Activated naive CD4-positive, alpha-beta T cell treated with anti-CD3 and anti-CD28 coated beads, Interleukin-2, amount 50 U/mL, for 24 hours (primary cell): ENCODE measurements around the gene HNF1A.

Source experiments
- H3K27ac Mint-ChIP-seq: one replicate; pipeline ENCODE4 v1.8.0; 2021; ENCODE audit warnings: mild to moderate bottlenecking, mixed read lengths
- H3K27me3 Mint-ChIP-seq: one replicate; pipeline ENCODE4 v1.8.0; 2021; ENCODE audit warnings: mixed read lengths
- H3K36me3 Mint-ChIP-seq: one replicate; pipeline ENCODE4 v1.8.0; 2021; ENCODE audit warnings: mixed read lengths
- H3K4me1 Mint-ChIP-seq: one replicate; pipeline ENCODE4 v1.8.0; 2021; ENCODE audit warnings: mixed read lengths
- H3K4me3 Mint-ChIP-seq: one replicate; pipeline ENCODE4 v1.8.0; 2021; ENCODE audit warnings: mild to moderate bottlenecking, mixed read lengths
- H3K9me3 Mint-ChIP-seq: one replicate; pipeline ENCODE4 v1.8.0; 2021; ENCODE audit warnings: mixed read lengths

The HNF1A gene

DNA sequence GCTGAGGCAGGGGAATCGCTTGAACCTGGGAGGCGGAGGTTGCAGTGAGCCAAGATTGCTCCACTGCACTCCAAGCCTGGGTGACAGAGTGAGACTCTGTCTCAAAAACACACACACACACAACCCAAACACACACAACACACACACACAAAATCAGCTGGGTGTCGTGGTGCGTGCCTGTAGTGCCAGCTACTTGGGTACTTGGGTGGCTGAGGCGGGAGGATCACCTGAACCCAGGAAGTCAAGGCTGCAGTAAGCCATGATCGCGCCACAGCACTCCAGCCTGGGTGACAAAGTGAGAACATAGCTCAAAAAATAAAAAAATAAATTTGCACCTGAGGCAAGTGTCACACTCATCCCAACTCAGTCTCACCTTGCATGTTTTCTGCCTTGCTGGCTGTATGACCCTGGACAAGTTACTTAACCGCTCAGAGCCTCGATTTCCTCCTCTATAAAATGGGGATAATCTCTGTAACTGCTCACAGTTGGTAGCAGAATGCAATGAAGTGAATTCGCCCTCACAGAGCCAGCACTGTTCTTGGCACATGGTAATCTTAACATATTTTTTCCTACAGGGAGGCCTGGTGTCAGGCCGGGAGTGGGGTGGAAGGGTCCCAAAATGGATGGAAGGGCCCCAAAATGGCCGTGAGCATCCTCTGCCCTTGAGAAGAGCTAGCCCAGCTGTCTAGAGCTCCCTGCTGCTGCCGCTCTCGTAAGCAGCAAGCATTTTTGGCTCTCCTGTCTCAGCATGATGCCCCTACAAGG lies 630 bp upstream of the HNF1A start:
- H3K27ac Mint-ChIP-seq = no peak overlapping the region
- no peaks in the 10 kb centered on the region for H3K36me3 Mint-ChIP-seq
- no peaks in the 10 kb centered on the region for H3K4me1 Mint-ChIP-seq
- H3K4me3 Mint-ChIP-seq = no peak overlapping the region
- no peaks in the 10 kb centered on the region for H3K27me3 Mint-ChIP-seq
- H3K9me3 Mint-ChIP-seq = no peaks in the 10 kb centered on the region

DNA sequence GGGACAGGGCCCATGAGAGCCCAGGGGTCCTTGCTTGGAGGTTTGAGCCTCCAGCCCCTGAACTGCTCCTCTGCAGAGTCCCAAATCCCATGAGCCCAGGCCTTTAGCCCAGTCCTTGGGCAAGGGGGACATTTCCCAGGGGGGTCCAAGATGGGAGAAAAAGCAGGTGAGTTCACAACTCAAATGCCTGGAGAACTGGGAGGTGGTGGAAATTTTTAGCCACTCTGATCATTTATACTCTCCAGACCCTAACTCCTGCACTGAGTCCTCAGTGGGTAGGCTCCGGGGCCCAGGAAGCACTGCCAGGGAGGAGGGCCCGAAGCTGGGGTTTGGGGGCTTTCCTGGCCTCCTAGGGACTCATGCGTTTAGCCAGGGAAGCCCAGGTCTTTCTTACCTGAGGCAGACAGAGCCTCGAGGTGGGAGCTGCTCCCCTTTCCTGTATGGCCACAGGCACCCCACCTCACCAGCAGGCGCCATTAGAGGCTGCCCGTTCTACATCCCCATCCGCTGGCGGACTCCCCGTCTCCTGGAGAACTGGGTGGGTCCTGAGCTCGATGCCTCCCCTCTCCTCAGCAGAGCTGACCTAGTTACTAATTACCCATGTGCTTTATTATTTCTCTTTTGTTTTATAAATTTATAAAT lies 998 bp downstream of the HNF1A start:
- Mint-ChIP-seq H3K9me3 (no peaks in the 10 kb centered on the region), H3K36me3 (no peaks in the 10 kb centered on the region), H3K4me1 (no peaks in the 10 kb centered on the region), H3K27me3 (no peaks in the 10 kb centered on the region), H3K4me3 (no peak overlapping the region), H3K27ac (no peak overlapping the region)

GRCh38 chr12:120979862-120980696 lies 1.7 kb downstream of the HNF1A start:
- no peak overlapping the region for H3K4me3 Mint-ChIP-seq
- H3K27me3 Mint-ChIP-seq = no peaks in the 10 kb centered on the region
- H3K4me1 Mint-ChIP-seq = no peaks in the 10 kb centered on the region
- no peaks in the 10 kb centered on the region for H3K36me3 Mint-ChIP-seq
- H3K27ac Mint-ChIP-seq = no peak overlapping the region
- H3K9me3 Mint-ChIP-seq = no peaks in the 10 kb centered on the region

GRCh38 chr12:120980800-120981368 lies 2.5 kb downstream of the HNF1A start:
- H3K4me3 Mint-ChIP-seq = no peak overlapping the region

DNA sequence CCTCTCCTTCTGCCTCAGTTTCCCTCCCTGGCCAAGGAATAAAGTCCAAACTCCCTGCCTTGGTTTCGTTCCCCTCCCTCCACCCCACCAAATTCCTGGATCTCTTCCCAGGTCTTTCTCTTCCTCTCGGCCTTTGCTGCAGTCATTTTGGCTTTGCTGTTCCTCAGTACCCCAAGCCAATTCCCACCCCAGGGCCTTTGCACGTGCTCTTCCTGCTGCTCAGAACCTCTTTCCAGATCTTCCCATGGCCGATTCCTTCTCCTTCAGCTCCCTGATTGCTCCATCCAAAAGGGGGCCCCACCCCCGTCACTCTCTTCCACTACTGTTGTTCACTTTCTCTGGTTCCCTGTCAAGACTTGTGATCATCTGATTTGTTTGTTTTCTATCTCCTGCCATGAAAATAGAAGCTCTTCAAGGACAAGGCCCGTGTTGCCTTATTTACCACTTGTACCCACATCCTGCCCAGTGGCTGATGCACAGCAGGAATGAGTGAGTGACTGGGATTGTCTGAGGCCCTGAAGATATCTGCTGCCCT lies 3.1 kb downstream of the HNF1A start:
- Mint-ChIP-seq H3K4me3 (no peak overlapping the region), H3K36me3 (no peaks in the 10 kb centered on the region), H3K4me1 (no peaks in the 10 kb centered on the region), H3K27ac (no peak overlapping the region), H3K27me3 (no peaks in the 10 kb centered on the region), H3K9me3 (no peaks in the 10 kb centered on the region)

More at GRCh38 chr12:120980800-120981368, 2.5 kb downstream of the HNF1A start:
- H3K9me3 Mint-ChIP-seq = no peaks in the 10 kb centered on the region
- H3K36me3 Mint-ChIP-seq = no peaks in the 10 kb centered on the region
- H3K27ac Mint-ChIP-seq = no peak overlapping the region
- no peaks in the 10 kb centered on the region for H3K4me1 Mint-ChIP-seq
- no peaks in the 10 kb centered on the region for H3K27me3 Mint-ChIP-seq

DNA sequence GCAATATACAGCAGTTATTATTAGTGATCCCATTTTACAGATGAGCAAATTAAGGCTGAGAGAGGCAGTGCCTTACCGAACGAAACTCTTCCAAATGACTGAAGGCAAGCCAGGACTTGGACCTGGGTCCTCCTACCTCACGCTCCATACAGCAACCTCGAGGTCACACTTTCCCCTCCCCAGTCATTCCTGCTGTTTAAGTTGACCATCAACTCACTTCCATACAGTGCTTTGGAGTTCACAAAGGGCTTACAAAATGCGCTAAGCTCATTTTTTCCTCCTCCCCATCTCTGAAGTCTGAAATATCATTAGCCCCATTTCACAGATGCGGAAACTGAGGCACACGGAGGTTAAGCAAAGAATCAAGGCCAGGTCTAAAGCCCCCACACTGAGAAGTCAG lies 4.3 kb downstream of the HNF1A start:
- no peaks in the 10 kb centered on the region for H3K9me3 Mint-ChIP-seq
- H3K27ac Mint-ChIP-seq = no peak overlapping the region
- no peaks in the 10 kb centered on the region for H3K36me3 Mint-ChIP-seq
- H3K27me3 Mint-ChIP-seq = no peaks in the 10 kb centered on the region
- no peak overlapping the region for H3K4me3 Mint-ChIP-seq
- no peaks in the 10 kb centered on the region for H3K4me1 Mint-ChIP-seq

DNA sequence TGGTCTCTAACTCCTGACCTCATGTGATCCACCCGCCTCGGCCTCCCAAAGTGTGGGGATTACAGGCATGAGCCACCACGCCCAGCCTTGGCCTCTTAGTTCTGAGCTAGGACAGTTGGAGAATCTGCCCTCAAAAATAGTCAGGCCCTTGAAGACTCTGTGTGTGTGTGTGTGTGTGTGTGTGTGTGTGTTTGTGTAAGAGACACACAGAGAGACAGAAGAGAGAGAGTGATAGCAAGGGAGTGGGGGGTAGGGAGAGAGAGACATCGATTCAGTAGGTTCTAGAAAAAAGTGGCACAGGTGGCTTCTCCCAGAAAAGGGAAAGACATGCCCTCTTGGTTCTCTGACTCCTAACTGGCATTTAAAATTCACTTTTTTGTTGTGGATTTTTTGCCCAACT lies 5.4 kb downstream of the HNF1A start:
- Mint-ChIP-seq H3K9me3 (no peaks in the 10 kb centered on the region), H3K36me3 (no peaks in the 10 kb centered on the region), H3K4me3 (no peak overlapping the region), H3K27me3 (no peaks in the 10 kb centered on the region), H3K27ac (no peak overlapping the region), H3K4me1 (no peaks in the 10 kb centered on the region)

DNA sequence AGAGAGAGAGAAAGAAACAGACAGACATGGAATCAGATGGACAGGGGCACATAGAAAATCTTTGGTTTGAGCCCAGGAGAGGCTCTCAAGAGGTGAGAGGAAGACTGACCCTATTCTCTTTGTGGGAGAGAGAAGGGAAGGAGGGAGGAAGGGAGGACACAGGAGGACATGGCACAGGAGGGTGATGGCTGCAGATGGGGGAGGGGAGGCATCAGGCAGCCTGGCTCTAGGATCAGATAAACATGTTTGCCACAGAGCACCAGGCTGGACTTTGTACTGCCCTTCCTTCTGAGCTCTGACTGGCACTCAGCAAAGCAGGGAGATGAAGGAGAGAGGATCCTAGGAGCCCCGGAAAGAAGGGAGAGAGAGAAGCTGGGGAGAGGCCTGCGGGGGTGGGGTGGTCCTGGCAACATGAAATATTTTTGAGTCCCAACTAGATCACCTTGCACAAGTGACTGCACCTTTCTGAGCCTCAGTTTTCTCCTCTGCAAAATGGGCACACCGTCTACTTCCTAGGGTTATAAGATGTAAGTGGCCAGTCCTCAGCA lies 6.1 kb downstream of the HNF1A start:
- no peak overlapping the region for H3K4me3 Mint-ChIP-seq
- no peaks in the 10 kb centered on the region for H3K27me3 Mint-ChIP-seq
- no peaks in the 10 kb centered on the region for H3K9me3 Mint-ChIP-seq
- no peaks in the 10 kb centered on the region for H3K4me1 Mint-ChIP-seq
- no peak overlapping the region for H3K27ac Mint-ChIP-seq
- H3K36me3 Mint-ChIP-seq = no peaks in the 10 kb centered on the region

DNA sequence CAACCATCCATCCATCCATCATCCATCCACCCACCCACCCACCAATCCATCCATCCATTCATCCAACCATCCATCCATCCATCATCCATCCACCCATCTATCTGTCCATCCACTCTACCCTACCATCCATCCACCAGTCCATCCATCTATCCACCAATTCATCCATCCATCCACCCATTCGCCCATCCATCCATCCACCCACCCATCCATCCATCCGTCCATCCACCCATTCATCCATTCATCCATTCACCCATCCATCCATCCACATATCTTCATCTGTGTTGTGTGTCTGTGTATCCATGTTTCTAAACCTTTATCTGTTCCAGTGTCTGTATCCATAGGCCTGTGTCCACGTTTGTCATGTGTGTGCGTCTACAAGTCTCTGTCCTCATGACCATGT lies 9.9 kb downstream of the HNF1A start:
- no peaks in the 10 kb centered on the region for H3K36me3 Mint-ChIP-seq
- no peaks in the 10 kb centered on the region for H3K4me1 Mint-ChIP-seq
- H3K4me3 Mint-ChIP-seq = no peak overlapping the region
- no peaks in the 10 kb centered on the region for H3K27me3 Mint-ChIP-seq
- H3K9me3 Mint-ChIP-seq = no peaks in the 10 kb centered on the region
- no peak overlapping the region for H3K27ac Mint-ChIP-seq

GRCh38 chr12:120988658-120989057 lies 10.3 kb downstream of the HNF1A start:
- Mint-ChIP-seq H3K27ac (no peak overlapping the region), H3K36me3 (no peaks in the 10 kb centered on the region), H3K4me3 (no peak overlapping the region), H3K9me3 (no peaks in the 10 kb centered on the region), H3K4me1 (no peaks in the 10 kb centered on the region), H3K27me3 (no peaks in the 10 kb centered on the region)

GRCh38 chr12:120989687-120990086 lies 11.3 kb downstream of the HNF1A start:
- H3K4me3 Mint-ChIP-seq = no peak overlapping the region
- H3K36me3 Mint-ChIP-seq = no peaks in the 10 kb centered on the region
- H3K27ac Mint-ChIP-seq = no peak overlapping the region
- no peaks in the 10 kb centered on the region for H3K9me3 Mint-ChIP-seq
- no peaks in the 10 kb centered on the region for H3K4me1 Mint-ChIP-seq
- peaks cover 3% of the 10 kb centered on the region for H3K27me3 Mint-ChIP-seq

GRCh38 chr12:120990487-120991055 lies 12.2 kb downstream of the HNF1A start:
- Mint-ChIP-seq H3K27ac (no peak overlapping the region), H3K27me3 (peaks cover 7% of the 10 kb centered on the region), H3K9me3 (no peaks in the 10 kb centered on the region), H3K4me1 (no peaks in the 10 kb centered on the region), H3K4me3 (no peak overlapping the region), H3K36me3 (peaks cover 3% of the 10 kb centered on the region)

GRCh38 chr12:120991965-120992364 lies 13.6 kb downstream of the HNF1A start:
- peaks cover 3% of the 10 kb centered on the region for H3K36me3 Mint-ChIP-seq
- peaks cover 7% of the 10 kb centered on the region for H3K27me3 Mint-ChIP-seq

DNA sequence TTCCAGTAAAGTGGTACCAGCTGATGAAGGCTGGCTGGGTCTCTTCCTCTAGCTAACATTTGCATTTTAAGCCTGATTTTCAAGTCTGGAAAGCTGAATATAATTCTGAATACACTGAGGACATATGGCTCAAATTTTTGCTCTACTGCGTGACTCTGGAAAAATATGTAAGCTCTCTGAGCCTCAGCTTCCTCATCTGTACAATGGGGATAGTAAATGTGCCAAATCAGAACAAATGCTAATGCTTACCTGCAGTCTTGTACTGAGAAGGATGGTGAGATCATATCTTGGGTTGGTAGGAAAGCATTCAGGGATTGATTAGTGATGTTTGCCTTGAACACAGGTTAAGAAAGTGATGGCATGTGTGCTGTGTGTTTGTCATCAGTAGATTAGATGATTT lies 14.6 kb downstream of the HNF1A start:
- peaks cover 3% of the 10 kb centered on the region for H3K36me3 Mint-ChIP-seq
- H3K27ac Mint-ChIP-seq = no peak overlapping the region
- H3K9me3 Mint-ChIP-seq = no peaks in the 10 kb centered on the region
- no peaks in the 10 kb centered on the region for H3K4me1 Mint-ChIP-seq
- H3K4me3 Mint-ChIP-seq = no peak overlapping the region
- peaks cover 7% of the 10 kb centered on the region for H3K27me3 Mint-ChIP-seq

More at GRCh38 chr12:120991965-120992364, 13.6 kb downstream of the HNF1A start:
- H3K4me1 Mint-ChIP-seq = no peaks in the 10 kb centered on the region
- H3K9me3 Mint-ChIP-seq = no peaks in the 10 kb centered on the region
- H3K4me3 Mint-ChIP-seq = no peak overlapping the region
- no peak overlapping the region for H3K27ac Mint-ChIP-seq

DNA sequence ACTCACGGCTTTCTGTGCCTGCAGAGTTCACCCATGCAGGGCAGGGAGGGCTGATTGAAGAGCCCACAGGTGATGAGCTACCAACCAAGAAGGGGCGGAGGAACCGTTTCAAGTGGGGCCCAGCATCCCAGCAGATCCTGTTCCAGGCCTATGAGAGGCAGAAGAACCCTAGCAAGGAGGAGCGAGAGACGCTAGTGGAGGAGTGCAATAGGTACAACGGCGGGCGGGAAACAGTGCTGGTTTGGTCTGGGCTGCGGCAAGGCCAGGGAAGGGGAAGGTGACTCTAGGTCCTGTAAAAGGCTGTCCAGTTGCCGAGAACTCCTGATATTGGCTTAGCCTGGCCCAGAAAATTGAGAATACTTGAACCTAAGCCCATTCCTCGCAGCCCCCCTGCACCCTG lies 15.2 kb downstream of the HNF1A start:
- Mint-ChIP-seq H3K4me1 (no peaks in the 10 kb centered on the region), H3K36me3 (peaks cover 3% of the 10 kb centered on the region), H3K9me3 (no peaks in the 10 kb centered on the region), H3K4me3 (no peak overlapping the region), H3K27me3 (peaks cover 7% of the 10 kb centered on the region), H3K27ac (no peak overlapping the region)
